ENCODE measurements around the gene LRRC4B. TPM values are rescaled to one million over a fixed set of nuclear protein-coding genes. Genes with fewer than 3 reads are reported as not detected.

Gene LRRC4B
- total RNA-seq, 2 donors from 2014 or later: 2.3 to 7.0 TPM

- Mint-ChIP-seq H3K4me1 (no peaks in the 10 kb centered on the region), H3K4me3 (no peak overlapping the region), H3K36me3 (ENCODE audit: low read depth) (no peaks in the 10 kb centered on the region), H3K27me3 (ENCODE audit: insufficient read depth) (peaks cover 67% of the 10 kb centered on the region), H3K9me3 (no peaks in the 10 kb centered on the region), H3K27ac (no peak overlapping the region)
- Histone ChIP-seq H3K9ac (ENCODE audit: extremely low read depth, low read length, poor library complexity, severe bottlenecking) (no peak overlapping the region), H3K9me3 (ENCODE audit: control insufficient read depth, low read length) (no peaks in the 10 kb centered on the region), H3K27ac (ENCODE audit: low read depth, low read length) (no peak overlapping the region), H3K4me1 (ENCODE audit: control insufficient read depth, insufficient read depth, low read length) (no peaks in the 10 kb centered on the region), H3K36me3 (ENCODE audit: control insufficient read depth, insufficient read depth, low read length) (no peaks in the 10 kb centered on the region), H3K4me3 (ENCODE audit: low read length) (no peak overlapping the region), H3K27me3 (ENCODE audit: control insufficient read depth, insufficient read depth, low read length, poor library complexity, severe bottlenecking) (peaks cover 28% of the 10 kb centered on the region)
- peak; percentile 53 for DNase-seq
- TF ChIP-seq, protein P1, sequence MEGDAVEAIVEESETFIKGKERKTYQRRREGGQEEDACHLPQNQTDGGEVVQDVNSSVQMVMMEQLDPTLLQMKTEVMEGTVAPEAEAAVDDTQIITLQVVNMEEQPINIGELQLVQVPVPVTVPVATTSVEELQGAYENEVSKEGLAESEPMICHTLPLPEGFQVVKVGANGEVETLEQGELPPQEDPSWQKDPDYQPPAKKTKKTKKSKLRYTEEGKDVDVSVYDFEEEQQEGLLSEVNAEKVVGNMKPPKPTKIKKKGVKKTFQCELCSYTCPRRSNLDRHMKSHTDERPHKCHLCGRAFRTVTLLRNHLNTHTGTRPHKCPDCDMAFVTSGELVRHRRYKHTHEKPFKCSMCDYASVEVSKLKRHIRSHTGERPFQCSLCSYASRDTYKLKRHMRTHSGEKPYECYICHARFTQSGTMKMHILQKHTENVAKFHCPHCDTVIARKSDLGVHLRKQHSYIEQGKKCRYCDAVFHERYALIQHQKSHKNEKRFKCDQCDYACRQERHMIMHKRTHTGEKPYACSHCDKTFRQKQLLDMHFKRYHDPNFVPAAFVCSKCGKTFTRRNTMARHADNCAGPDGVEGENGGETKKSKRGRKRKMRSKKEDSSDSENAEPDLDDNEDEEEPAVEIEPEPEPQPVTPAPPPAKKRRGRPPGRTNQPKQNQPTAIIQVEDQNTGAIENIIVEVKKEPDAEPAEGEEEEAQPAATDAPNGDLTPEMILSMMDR (conservative IDR thresholded peaks at IDR 0.05): no peak
- WGBS, 2 experiments (ENCODE audit: insufficient coverage in 1 of 2, insufficient read length in 1 of 2): 56 to 75% methylated on average over 5 to 18 of the region's 20 CpGs
Observed at GRCh38 chr19:50568728-50569698, 778 bp upstream of the LRRC4B start.

GRCh38 chr19:50567052-50567841 lies 988 bp downstream of the LRRC4B start:
- Histone ChIP-seq H3K36me3 (ENCODE audit: control insufficient read depth, insufficient read depth, low read length) (no peaks in the 10 kb centered on the region), H3K27me3 (ENCODE audit: control insufficient read depth, insufficient read depth, low read length, poor library complexity, severe bottlenecking) (peaks cover 28% of the 10 kb centered on the region), H3K4me1 (ENCODE audit: control insufficient read depth, insufficient read depth, low read length) (no peaks in the 10 kb centered on the region), H3K9me3 (ENCODE audit: control insufficient read depth, low read length) (no peaks in the 10 kb centered on the region), H3K27ac (ENCODE audit: low read depth, low read length) (peak overlapping the region; percentile 82), H3K4me3 (ENCODE audit: low read length) (no peak overlapping the region), H3K9ac (ENCODE audit: extremely low read depth, low read length, poor library complexity, severe bottlenecking) (no peak overlapping the region)
- H3K27me3 Mint-ChIP-seq (ENCODE audit: insufficient read depth): peaks cover 85% of the 10 kb centered on the region
- peaks cover 4% of the 10 kb centered on the region for H3K4me1 Mint-ChIP-seq
- peak; percentile 59 for DNase-seq
- H3K4me3 Mint-ChIP-seq: peak overlapping the region; percentile 39
- H3K9me3 Mint-ChIP-seq: no peaks in the 10 kb centered on the region
- no peak overlapping the region for H3K27ac Mint-ChIP-seq
- H3K36me3 Mint-ChIP-seq (ENCODE audit: low read depth): no peaks in the 10 kb centered on the region
- WGBS, 2 experiments (ENCODE audit: insufficient coverage in 1 of 2, insufficient read length in 1 of 2): 39 to 40% methylated on average over 5 to 16 of the region's 38 CpGs
- TF ChIP-seq, protein P1 (conservative IDR thresholded peaks at IDR 0.05): no peak

GRCh38 chr19:50565984-50566903 lies 2.0 kb downstream of the LRRC4B start:
- Histone ChIP-seq H3K9ac (ENCODE audit: extremely low read depth, low read length, poor library complexity, severe bottlenecking) (no peak overlapping the region), H3K9me3 (ENCODE audit: control insufficient read depth, low read length) (no peaks in the 10 kb centered on the region), H3K36me3 (ENCODE audit: control insufficient read depth, insufficient read depth, low read length) (no peaks in the 10 kb centered on the region), H3K4me1 (ENCODE audit: control insufficient read depth, insufficient read depth, low read length) (no peaks in the 10 kb centered on the region), H3K27ac (ENCODE audit: low read depth, low read length) (peak overlapping the region; percentile 82), H3K27me3 (ENCODE audit: control insufficient read depth, insufficient read depth, low read length, poor library complexity, severe bottlenecking) (peaks cover 28% of the 10 kb centered on the region), H3K4me3 (ENCODE audit: low read length) (no peak overlapping the region)
- peak; percentile 77 for DNase-seq
- Mint-ChIP-seq H3K36me3 (ENCODE audit: low read depth) (no peaks in the 10 kb centered on the region), H3K4me3 (peak overlapping the region; percentile 39), H3K27me3 (ENCODE audit: insufficient read depth) (peaks cover 87% of the 10 kb centered on the region), H3K4me1 (peaks cover 4% of the 10 kb centered on the region), H3K9me3 (no peaks in the 10 kb centered on the region), H3K27ac (no peak overlapping the region)
- TF ChIP-seq, protein P1 (conservative IDR thresholded peaks at IDR 0.05): no peak
- 32 to 48% methylated on average over 7 to 29 of the region's 36 CpGs for WGBS, 2 experiments (ENCODE audit: insufficient coverage in 1 of 2, insufficient read length in 1 of 2)

Data from endodermal cell (in vitro differentiated cells).